Left lung (tissue), 10 donors: Measurements from ENCODE around the gene SENP3. TPM values are rescaled to one million over a fixed set of nuclear protein-coding genes. Genes with fewer than 3 reads are reported as not detected.

ENCODE experiments used
- ATAC-seq: fragments of 200-7000 bp; cut with Tn5 transposase; one replicate; pipeline ENCODE4 v1.9.1; 2020; ENCODE audit warnings: moderate library complexity
- DNase-seq, 4 donors: peaks; one replicate each; pipeline ENCODE4 v3.0.0-alpha.2; 2013 to 2020
- H3K27ac ChIP-seq, 2 donors: fragments of 200-600 bp; sonication (generic) in 1 of 2; one replicate each; pipeline versions ENCODE4 v1.5.0 to v1.8.0; 2020 to 2021
- H3K27me3 ChIP-seq, 2 donors: fragments of 200-600 bp; sonication (generic) in 1 of 2; one replicate each; pipeline versions ENCODE4 v1.5.0 to v1.8.0; 2020 to 2021
- H3K36me3 ChIP-seq, 2 donors: fragments of 200-600 bp; sonication (generic) in 1 of 2; one replicate each; pipeline versions ENCODE4 v1.5.0 to v1.8.0; 2020 to 2021
- H3K4me1 ChIP-seq, 2 donors: fragments of 200-600 bp; one replicate each; pipeline ENCODE4 v1.8.0; 2021
- H3K4me3 ChIP-seq, 2 donors: fragments of 200-600 bp; sonication (generic) in 1 of 2; one replicate each; pipeline versions ENCODE4 v1.5.0 to v1.8.0; 2020 to 2021; ENCODE audit warnings: mild to moderate bottlenecking in 1 of 2
- H3K9me3 ChIP-seq, 2 donors: fragments of 200-600 bp; sonication (generic) in 1 of 2; one replicate each; pipeline versions ENCODE4 v1.5.0 to v1.8.0; 2020 to 2021
- intact Hi-C, 2 donors: fragments of 100-400 bp; cut with DNase I; formaldehyde crosslinking; loops; one replicate each; pipeline versions ENCODE4 v1.11.2 to v1.14.2; 2022
- polyA plus RNA-seq, 6 donors: library from polyadenylated mRNA; unstranded; fragments of 120-200 nt; gene quantifications; one replicate each; pipeline ENCODE4 v1.2.1, GENCODE V29; 2013; ENCODE audit not compliant: insufficient read length in 6 of 6
- total RNA-seq, 2 donors: library from RNA; stranded (reverse); fragmentation: NEBNext Ultra II Directional; extraction: Animal tissue kit (Norgen Biotek cat#: 25700); gene quantifications; one replicate each; pipeline ENCODE4 v1.2.1, GENCODE V29; 2021
- TF ChIP-seq, protein P1 (sequence below), 2 donors: fragments of 200-600 bp; sonication (generic) in 1 of 2; IDR thresholded peaks; one replicate each; pipeline versions ENCODE4 v1.5.0 to v1.8.0; 2021; ENCODE audit warnings: antibody characterized with exemption in 2 of 2
- donor health status: DM: no; HTN: yes; CAD: no.
- donor health status: DM: no; HTN: no; CAD: no.

Gene SENP3
- total and polyA plus RNA-seq, 8 donors: 43.5 to 72.5 (median 67.9) TPM

DNA sequence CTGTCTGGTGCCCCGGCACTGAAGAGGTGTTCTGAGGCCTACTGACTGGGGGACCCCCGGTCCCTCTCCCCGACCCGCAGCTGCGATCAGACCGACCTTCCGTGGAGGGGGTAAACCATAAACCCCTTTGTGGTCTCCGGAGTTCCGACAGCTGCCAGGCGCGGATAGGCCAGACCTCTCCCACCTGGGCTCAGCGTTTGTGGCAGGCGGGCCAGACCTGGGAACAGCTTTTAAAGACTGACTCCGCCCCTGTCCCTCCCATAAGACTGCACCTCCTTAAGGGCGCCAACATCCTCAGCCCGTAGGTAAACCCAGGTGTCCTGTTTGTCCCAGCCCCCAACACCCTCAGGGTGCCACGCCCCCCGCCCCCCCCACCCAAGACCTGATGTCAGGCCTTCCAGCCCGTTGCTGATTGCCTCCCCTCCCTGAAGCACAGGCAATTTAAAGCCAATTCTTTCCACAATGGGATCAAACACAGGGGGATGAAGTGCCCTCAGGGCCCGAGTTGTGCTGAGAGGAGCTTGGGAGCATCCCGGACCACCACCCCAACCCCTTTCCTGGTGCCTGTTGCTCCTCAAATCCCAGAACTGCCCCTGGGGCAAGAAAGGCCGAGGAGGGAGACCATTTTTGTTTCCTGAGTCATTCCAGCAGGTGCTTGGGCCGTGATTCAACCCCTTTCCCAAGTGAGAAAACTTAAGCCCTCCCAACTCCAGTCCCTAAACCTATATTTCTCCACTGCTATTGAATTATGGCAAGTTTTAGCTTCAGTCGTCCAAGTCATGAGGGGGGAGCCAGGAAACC lies 28.4 kb downstream of the SENP3 start, which contains the start of gene SOX15:
Gene SOX15 (minus strand): TSS at position 204 of the 801 bp plus-strand sequence. CDS start 418 bp downstream, outside the sequence.
- no peak within 1 kb of the TSS for H3K4me3 ChIP-seq
- TF ChIP-seq, protein P1, sequence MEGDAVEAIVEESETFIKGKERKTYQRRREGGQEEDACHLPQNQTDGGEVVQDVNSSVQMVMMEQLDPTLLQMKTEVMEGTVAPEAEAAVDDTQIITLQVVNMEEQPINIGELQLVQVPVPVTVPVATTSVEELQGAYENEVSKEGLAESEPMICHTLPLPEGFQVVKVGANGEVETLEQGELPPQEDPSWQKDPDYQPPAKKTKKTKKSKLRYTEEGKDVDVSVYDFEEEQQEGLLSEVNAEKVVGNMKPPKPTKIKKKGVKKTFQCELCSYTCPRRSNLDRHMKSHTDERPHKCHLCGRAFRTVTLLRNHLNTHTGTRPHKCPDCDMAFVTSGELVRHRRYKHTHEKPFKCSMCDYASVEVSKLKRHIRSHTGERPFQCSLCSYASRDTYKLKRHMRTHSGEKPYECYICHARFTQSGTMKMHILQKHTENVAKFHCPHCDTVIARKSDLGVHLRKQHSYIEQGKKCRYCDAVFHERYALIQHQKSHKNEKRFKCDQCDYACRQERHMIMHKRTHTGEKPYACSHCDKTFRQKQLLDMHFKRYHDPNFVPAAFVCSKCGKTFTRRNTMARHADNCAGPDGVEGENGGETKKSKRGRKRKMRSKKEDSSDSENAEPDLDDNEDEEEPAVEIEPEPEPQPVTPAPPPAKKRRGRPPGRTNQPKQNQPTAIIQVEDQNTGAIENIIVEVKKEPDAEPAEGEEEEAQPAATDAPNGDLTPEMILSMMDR (IDR thresholded peaks at IDR 0.05): no peak
- no peak for ATAC-seq
- peaks cover 10 to 31% of the 10 kb centered on the region in 2 donors for H3K4me1 ChIP-seq
- H3K36me3 ChIP-seq: peaks cover 0 to 85% of the 10 kb centered on the region in 2 donors
- H3K9me3 ChIP-seq: no peaks in the 10 kb centered on the region
- peak within 1 kb of the TSS in 1 of 2 donors; percentile 33 for H3K27ac ChIP-seq
- no peaks in the 10 kb centered on the region for H3K27me3 ChIP-seq
- DNase-seq: no peak
- intact Hi-C loops: no loop called here

DNA sequence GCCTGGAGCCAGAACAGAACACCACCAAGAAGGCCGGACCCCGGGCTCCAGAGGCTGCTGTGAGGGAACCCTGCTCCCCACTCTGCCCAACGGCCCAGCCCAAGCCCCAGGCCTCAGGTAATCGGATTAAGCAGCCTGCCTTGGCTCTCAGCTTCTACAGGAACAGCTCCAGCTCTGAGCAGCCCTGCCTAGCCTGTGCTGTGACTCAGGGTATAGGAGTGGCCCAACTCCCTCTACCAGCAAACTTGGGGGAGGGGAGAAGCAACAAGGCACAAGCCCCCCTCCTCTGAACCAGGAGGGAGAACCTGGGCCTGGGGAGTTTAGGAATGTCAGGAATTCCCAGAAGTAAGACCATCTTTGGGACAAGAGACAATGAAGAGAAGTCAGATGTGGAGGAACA lies 29.0 kb downstream of the SENP3 start:
- intact Hi-C loops: no loop called here
- TF ChIP-seq, protein P1 (IDR thresholded peaks at IDR 0.05): no peak
- H3K4me1 ChIP-seq: peaks cover 10 to 25% of the 10 kb centered on the region in 2 donors
- H3K4me3 ChIP-seq: no peak overlapping the region
- peak overlapping the region in 1 of 2 donors; percentile 33 for H3K27ac ChIP-seq
- no peaks in the 10 kb centered on the region for H3K27me3 ChIP-seq
- no peaks in the 10 kb centered on the region for H3K9me3 ChIP-seq
- DNase-seq: no peak
- peak; percentile 4 for ATAC-seq
- H3K36me3 ChIP-seq: peaks cover 0 to 91% of the 10 kb centered on the region in 2 donors

DNA sequence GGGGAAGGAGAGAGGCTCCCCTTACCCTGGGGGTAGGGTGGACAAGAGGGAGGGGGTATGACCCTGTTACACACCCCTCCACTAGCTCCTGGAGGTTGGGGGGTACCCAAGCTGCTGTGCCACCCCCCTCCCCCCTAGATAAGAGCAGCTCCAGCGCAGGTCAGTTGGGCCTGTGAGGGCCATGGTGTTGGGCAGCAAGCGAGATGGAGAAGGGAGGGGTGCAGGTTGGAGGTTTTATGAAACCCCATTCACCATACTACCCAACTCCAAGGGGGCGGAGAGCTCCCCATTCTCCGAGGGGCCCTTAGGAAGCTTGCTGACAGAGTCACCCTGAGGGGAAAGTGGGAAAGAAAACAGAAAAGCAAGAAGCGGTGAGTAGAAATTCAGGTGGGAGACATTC lies 29.9 kb downstream of the SENP3 start:
- Histone ChIP-seq H3K9me3 (no peaks in the 10 kb centered on the region), H3K4me3 (no peak overlapping the region), H3K27me3 (no peaks in the 10 kb centered on the region), H3K27ac (no peak overlapping the region), H3K4me1 (peaks cover 10 to 22% of the 10 kb centered on the region in 2 donors), H3K36me3 (peaks cover 0 to 97% of the 10 kb centered on the region in 2 donors)
- TF ChIP-seq, protein P1 (IDR thresholded peaks at IDR 0.05): no peak
- no peak for DNase-seq
- intact Hi-C loops: no loop called here
- ATAC-seq: no peak

DNA sequence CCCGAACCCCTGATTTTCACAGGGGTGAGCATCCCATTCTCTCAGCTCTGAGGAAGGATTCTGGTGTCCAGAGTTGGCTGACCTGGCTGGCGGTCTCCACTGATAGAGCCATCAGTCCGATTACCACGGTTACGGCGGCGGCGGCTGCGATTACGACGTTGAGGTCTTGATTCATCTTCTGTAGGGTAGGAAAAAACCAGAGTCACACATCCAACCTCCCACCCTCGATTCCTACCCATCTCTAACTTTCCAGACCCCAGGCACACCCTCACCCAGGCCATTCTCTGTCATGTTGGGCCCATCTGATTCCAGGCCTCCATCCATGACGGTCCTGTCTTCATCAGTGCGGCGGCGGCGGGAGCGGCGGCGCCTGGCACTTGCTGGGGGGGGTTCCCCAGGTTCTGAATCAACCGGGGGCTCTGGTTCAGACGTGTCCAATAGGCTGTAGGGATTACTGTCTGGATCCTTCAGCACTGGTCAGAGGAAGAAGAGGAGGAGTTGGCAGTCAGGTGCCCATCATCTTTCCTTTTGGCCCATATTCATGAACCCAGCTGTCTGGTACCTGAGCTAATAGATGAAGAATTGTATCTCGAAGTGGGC lies 30.8 kb downstream of the SENP3 start:
- H3K36me3 ChIP-seq: peaks cover 0 to 97% of the 10 kb centered on the region in 2 donors
- intact Hi-C loops: no loop called here
- DNase-seq: no peak

More for the DNA sequence above, 30.8 kb downstream of the SENP3 start:
- Histone ChIP-seq H3K4me1 (peaks cover 10 to 22% of the 10 kb centered on the region in 2 donors), H3K9me3 (no peaks in the 10 kb centered on the region), H3K27me3 (no peaks in the 10 kb centered on the region), H3K27ac (no peak overlapping the region), H3K4me3 (no peak overlapping the region)
- no peak for ATAC-seq
- TF ChIP-seq, protein P1 (IDR thresholded peaks at IDR 0.05): no peak
